Mucosa of descending colon (tissue), 3 donors: Measurements from ENCODE around the gene RFX6. TPM values are rescaled to one million over a fixed set of nuclear protein-coding genes. Genes with fewer than 3 reads are reported as not detected.

Source experiments
- ATAC-seq: fragments of 200-7000 bp; cut with Tn5 transposase; one replicate; pipeline ENCODE4 v1.9.1; 2020; ENCODE audit warnings: mild to moderate bottlenecking, moderate library complexity
- DNase-seq, 3 donors: peaks; one replicate each; pipeline ENCODE4 v3.0.0-alpha.2; 2020
- H3K36me3 ChIP-seq: fragments of 200-600 bp; one replicate; pipeline ENCODE4 v1.8.0; 2021; ENCODE audit warnings: low read depth, mild to moderate bottlenecking
- H3K4me1 ChIP-seq: fragments of 200-600 bp; one replicate; pipeline ENCODE4 v1.8.0; 2021; ENCODE audit warnings: low read depth, mild to moderate bottlenecking
- H3K4me3 ChIP-seq: fragments of 200-600 bp; one replicate; pipeline ENCODE4 v1.8.0; 2021; ENCODE audit warnings: mild to moderate bottlenecking
- H3K9me3 ChIP-seq: fragments of 200-600 bp; one replicate; pipeline ENCODE4 v1.8.0; 2021; ENCODE audit warnings: mild to moderate bottlenecking
- intact Hi-C, 2 donors: fragments of 100-400 bp; cut with DNase I in 1 of 2; cut with micrococcal nuclease in 1 of 2; formaldehyde crosslinking; loops; one replicate each; pipeline versions ENCODE4 v1.11.0 to v1.11.1; 2022; cut with DNase I, micrococcal nuclease
- total RNA-seq, 3 donors: library from RNA; stranded (reverse); fragmentation: NEBNext Ultra II Directional in 2 of 3; extraction: Animal tissue kit (Norgen Biotek cat#: 25700) in 2 of 3; gene quantifications; one replicate each; pipeline versions ENCODE4 v1.2.1 to v1.2.4, GENCODE V29; 2021 to 2023
- TF ChIP-seq, protein P1 (sequence below): fragments of 200-600 bp; IDR thresholded peaks from one replicate; pipeline ENCODE4 v1.8.0; 2022; ENCODE audit warnings: antibody characterized with exemption, mild to moderate bottlenecking
- donor health status: DM: no; HTN: no; CAD: no; lungs with moderate emphysema.
- donor health status: DM: no; HTN: no; CAD: no.
- donor health status: DM: no; HTN: yes; CAD: no.

Gene RFX6
- total RNA-seq, 3 donors from 2014 or later = 0.25 to 1.6 (median 0.67) TPM

DNA sequence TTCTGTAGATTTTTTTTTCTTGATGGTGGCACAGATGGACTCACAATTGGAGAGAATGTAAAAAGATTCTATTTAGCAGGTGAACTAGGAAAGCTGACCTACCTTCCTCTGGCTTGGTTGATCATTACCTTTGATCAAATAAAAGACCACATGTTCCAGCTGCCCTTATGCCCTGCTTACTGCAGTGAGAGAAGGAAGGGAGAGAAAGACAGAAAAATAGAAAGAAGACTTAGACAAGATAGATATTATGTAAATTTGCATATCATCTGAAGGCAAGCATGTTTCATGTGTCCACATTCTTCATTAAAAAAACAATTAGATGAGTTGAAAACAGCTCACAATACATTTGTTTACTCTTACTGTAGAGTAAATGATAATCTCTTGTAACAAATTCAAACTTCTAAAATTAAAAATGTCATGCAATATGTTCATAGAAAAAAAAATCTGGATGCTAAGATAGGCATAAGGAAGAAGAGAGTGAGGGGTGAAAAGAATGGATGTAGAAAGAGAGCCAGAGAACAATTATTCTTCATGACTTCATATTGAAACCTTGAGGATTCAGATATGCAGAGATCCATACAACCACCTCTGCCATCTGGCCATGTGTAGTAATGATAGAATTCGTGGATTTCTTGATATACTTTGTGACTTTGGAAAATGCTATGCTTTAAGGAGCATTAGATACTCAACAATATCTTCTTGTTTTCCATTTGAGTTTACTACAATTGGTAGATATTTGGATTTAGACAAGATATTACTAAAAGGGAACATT, 71.7 kb downstream of the RFX6 start:
- DNase-seq (peak in 1 of 3 donors; percentile 18), ATAC-seq (peak; percentile 81)
- TF ChIP-seq, protein P1, sequence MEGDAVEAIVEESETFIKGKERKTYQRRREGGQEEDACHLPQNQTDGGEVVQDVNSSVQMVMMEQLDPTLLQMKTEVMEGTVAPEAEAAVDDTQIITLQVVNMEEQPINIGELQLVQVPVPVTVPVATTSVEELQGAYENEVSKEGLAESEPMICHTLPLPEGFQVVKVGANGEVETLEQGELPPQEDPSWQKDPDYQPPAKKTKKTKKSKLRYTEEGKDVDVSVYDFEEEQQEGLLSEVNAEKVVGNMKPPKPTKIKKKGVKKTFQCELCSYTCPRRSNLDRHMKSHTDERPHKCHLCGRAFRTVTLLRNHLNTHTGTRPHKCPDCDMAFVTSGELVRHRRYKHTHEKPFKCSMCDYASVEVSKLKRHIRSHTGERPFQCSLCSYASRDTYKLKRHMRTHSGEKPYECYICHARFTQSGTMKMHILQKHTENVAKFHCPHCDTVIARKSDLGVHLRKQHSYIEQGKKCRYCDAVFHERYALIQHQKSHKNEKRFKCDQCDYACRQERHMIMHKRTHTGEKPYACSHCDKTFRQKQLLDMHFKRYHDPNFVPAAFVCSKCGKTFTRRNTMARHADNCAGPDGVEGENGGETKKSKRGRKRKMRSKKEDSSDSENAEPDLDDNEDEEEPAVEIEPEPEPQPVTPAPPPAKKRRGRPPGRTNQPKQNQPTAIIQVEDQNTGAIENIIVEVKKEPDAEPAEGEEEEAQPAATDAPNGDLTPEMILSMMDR = no peak
- no peaks in the 10 kb centered on the region for H3K36me3 ChIP-seq
- intact Hi-C loops = no loop called here
- H3K4me3 ChIP-seq = no peak overlapping the region
- H3K4me1 ChIP-seq = peaks cover 15% of the 10 kb centered on the region
- no peaks in the 10 kb centered on the region for H3K9me3 ChIP-seq

DNA sequence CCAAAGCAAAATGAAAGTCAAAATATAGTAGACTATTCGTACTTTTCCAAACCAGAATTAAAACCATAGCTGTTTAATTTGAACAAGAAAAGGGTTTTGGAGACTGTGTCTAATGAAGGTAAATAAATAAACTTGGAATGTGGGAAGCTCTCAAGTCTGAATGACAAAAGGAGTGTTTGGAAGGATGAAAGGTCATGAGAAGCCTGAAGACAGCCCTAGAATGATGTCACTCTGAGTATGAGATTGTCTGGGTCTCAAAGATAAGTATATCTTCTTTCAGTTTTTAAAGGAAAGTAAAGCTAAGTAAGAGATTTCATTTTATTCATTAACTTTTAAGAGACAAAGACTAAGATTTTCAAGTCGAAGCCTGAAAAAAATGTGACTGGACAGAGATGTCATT, 72.9 kb downstream of the RFX6 start:
- no peaks in the 10 kb centered on the region for H3K36me3 ChIP-seq
- ATAC-seq (no peak), DNase-seq (no peak)
- peaks cover 15% of the 10 kb centered on the region for H3K4me1 ChIP-seq
- no peaks in the 10 kb centered on the region for H3K9me3 ChIP-seq
- H3K4me3 ChIP-seq = no peak overlapping the region
- intact Hi-C loops = no loop called here
- TF ChIP-seq, protein P1 = no peak

DNA sequence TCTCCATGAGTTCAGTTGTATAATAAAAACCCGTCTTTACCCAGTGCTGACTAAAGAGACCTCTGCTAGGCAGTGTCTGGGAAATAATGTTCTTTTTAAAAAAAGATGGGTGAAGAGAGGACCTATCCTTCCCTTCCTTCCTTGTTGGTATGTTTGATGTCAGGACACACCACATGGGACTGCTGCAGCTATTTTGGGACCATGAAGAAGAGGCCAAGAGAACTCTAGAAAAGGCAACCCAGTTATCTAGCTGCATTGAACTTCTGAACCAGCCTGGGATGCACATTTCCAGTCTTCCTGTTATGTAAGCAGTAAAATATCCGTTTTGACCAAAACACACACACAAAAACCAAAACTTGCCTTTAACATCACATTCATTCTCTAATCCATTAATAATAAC, 77.3 kb downstream of the RFX6 start:
- H3K9me3 ChIP-seq = no peaks in the 10 kb centered on the region
- H3K4me3 ChIP-seq = no peak overlapping the region
- TF ChIP-seq, protein P1 = no peak
- H3K36me3 ChIP-seq = no peaks in the 10 kb centered on the region
- intact Hi-C loops = no loop called here
- ATAC-seq (no peak), DNase-seq (no peak)
- H3K4me1 ChIP-seq = no peaks in the 10 kb centered on the region

DNA sequence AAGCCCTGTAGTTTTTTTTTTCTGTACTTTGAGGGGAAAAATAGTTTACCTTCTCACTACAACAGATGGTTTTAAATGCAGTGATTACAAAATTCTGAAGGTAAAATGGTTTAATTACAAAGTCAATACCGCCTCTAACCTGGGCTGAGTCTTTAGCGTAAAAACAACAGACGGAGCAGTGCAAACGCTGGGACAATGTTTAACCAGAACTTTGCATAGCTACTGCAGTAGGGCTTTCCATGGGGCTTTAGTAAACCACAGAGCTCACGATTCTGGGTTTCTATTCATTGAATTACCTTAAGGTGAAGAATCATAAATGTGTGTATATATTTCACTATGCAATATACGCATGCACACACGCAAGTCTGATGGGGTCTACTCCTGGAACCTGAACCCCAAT, 77.9 kb downstream of the RFX6 start:
- Histone ChIP-seq H3K9me3 (no peaks in the 10 kb centered on the region), H3K36me3 (no peaks in the 10 kb centered on the region), H3K4me1 (no peaks in the 10 kb centered on the region), H3K4me3 (no peak overlapping the region)
- peak in 1 of 3 donors; percentile 56 for DNase-seq
- intact Hi-C loops = no loop called here
- TF ChIP-seq, protein P1 = no peak
- ATAC-seq = peak; percentile 96

DNA sequence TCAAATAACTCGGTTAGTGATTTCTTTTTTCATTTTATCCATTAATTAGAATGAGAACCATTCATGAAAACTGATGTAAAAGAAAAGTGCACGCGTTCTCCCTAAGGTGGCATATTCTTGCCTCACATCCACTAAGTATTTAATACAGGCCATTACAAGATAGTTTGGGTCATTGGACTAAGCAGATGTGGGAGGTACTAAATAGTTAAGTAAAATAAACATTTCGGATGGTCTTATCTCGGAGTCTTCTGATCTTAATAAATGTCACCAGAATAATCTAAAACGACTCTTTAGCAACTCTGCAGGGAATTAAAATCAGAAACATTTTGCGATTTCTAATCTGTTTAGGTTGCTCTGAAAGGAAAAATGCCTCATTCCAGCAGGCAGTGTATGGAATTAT, 78.7 kb downstream of the RFX6 start:
- TF ChIP-seq, protein P1 = no peak
- Histone ChIP-seq H3K4me3 (no peak overlapping the region), H3K4me1 (no peaks in the 10 kb centered on the region), H3K36me3 (no peaks in the 10 kb centered on the region), H3K9me3 (no peaks in the 10 kb centered on the region)
- ATAC-seq (no peak), DNase-seq (no peak)
- intact Hi-C loops = no loop called here
